MM.1S (cell line): ENCODE measurements around the gene TGFB1.
A peak's percentile ranks its signal among the peaks of the same experiment; 100 is the strongest.

Experiments
- DNase-seq: peaks from one replicate; pipeline ENCODE4 v3.0.0-alpha.2; 2015
- H2AFZ ChIP-seq: fragments of 300-600 bp; sonication (generic); 2 replicates; pipeline ENCODE4 v1.6.0; 2016; ENCODE audit warnings: antibody characterized with exemption, low read length
- H3F3A ChIP-seq: fragments of 300-600 bp; sonication (generic); 2 replicates; pipeline ENCODE4 v1.6.1; 2016; ENCODE audit warnings: mild to moderate bottlenecking, antibody characterized with exemption, low read length, moderate library complexity, mixed read lengths; ENCODE audit not compliant: insufficient read depth
- H3K27ac ChIP-seq: fragments of 300-600 bp; sonication (generic); 2 replicates; pipeline ENCODE4 v1.5.1; 2016; ENCODE audit warnings: mild to moderate bottlenecking, low read length
- H3K27me3 ChIP-seq: fragments of 300-600 bp; sonication (generic); replicated peaks from 2 replicates; pipeline ENCODE4 v1.6.0; 2016; ENCODE audit warnings: low read length; ENCODE audit not compliant: insufficient read depth
- H3K36me3 ChIP-seq: fragments of 300-600 bp; sonication (generic); replicated peaks from 2 replicates; pipeline ENCODE4 v1.6.1; 2016; ENCODE audit warnings: mild to moderate bottlenecking, low read length, mixed read lengths; ENCODE audit not compliant: insufficient read depth
- H3K4me1 ChIP-seq: fragments of 300-600 bp; sonication (generic); 2 replicates; pipeline ENCODE4 v1.6.1; 2016; ENCODE audit warnings: low read length, mixed read lengths
- H3K4me2 ChIP-seq: fragments of 300-600 bp; sonication (generic); 2 replicates; pipeline ENCODE4 v1.6.0; 2016; ENCODE audit warnings: low read depth, low read length
- H3K4me3 ChIP-seq: fragments of 300-600 bp; sonication (generic); 2 replicates; pipeline ENCODE4 v1.5.1; 2016; ENCODE audit warnings: low read length, mixed read lengths
- H3K79me2 ChIP-seq: fragments of 300-600 bp; sonication (generic); 2 replicates; pipeline ENCODE4 v1.6.1; 2016; ENCODE audit warnings: mixed run types, low read length, mixed read lengths
- H3K9ac ChIP-seq: fragments of 300-600 bp; sonication (generic); 2 replicates; pipeline ENCODE4 v1.6.1; 2016; ENCODE audit warnings: low read length, mixed read lengths
- H3K9me2 ChIP-seq: fragments of 300-600 bp; sonication (generic); replicated peaks from 2 replicates; pipeline ENCODE4 v1.6.1; 2016; ENCODE audit warnings: mild to moderate bottlenecking, low read length, mixed read lengths; ENCODE audit not compliant: insufficient read depth
- H3K9me3 ChIP-seq: fragments of 300-600 bp; sonication (generic); replicated peaks from 2 replicates; pipeline ENCODE4 v1.6.1; 2016; ENCODE audit warnings: mild to moderate bottlenecking, low read length, mixed read lengths; ENCODE audit not compliant: insufficient read depth
- H4K20me1 ChIP-seq: fragments of 300-600 bp; sonication (generic); 2 replicates; pipeline ENCODE4 v1.6.1; 2016; ENCODE audit warnings: mild to moderate bottlenecking, low read length, moderate library complexity, mixed read lengths; ENCODE audit not compliant: insufficient read depth
- EZH2 ChIP-seq: fragments of 300-600 bp; sonication (generic); optimal IDR thresholded peaks from 2 replicates; pipeline ENCODE3; 2017; ENCODE audit warnings: low read depth, mild to moderate bottlenecking, antibody characterized with exemption, low read length, mixed read lengths
- EZH2phosphoT487 ChIP-seq: fragments of 300-600 bp; sonication (generic); IDR thresholded peaks from 2 replicates; pipeline ENCODE4 v1.6.1; 2018; ENCODE audit warnings: antibody characterized with exemption, low read length
- TF ChIP-seq, protein P1 (sequence below): fragments of 300-600 bp; sonication (generic); IDR thresholded peaks from 2 replicates; pipeline ENCODE4 v1.5.1; 2016; ENCODE audit warnings: antibody characterized with exemption, low read length, mixed read lengths

Gene TGFB1

GRCh38 chr19:41307090-41307875 is 46.4 kb downstream of the TGFB1 start:
- H4K20me1 ChIP-seq = no peaks in the 10 kb centered on the region
- H3K9ac ChIP-seq = peak overlapping the region; percentile 96

GRCh38 chr19:41305927-41306793 is 47.6 kb downstream of the TGFB1 start:
- Histone ChIP-seq H3K4me3 (no peak overlapping the region), H3K36me3 (no peaks in the 10 kb centered on the region; the same call in none of the 2 replicates), H3K79me2 (peaks cover 50% of the 10 kb centered on the region), H3K9me3 (no peaks in the 10 kb centered on the region), H4K20me1 (no peaks in the 10 kb centered on the region), H3K27ac (peak overlapping the region; percentile 90), H3K9me2 (no peaks in the 10 kb centered on the region), H3F3A (peaks cover 32% of the 10 kb centered on the region), H3K4me1 (peaks cover 36% of the 10 kb centered on the region), H3K4me2 (peak overlapping the region; percentile 90; the same call in 1 of the 2 replicates), H3K27me3 (no peaks in the 10 kb centered on the region), H3K9ac (peak overlapping the region; percentile 96; the same call in 1 of the 2 replicates), H2AFZ (no peak overlapping the region)
- DNase-seq = no peak
- TF ChIP-seq EZH2 = no peak
- TF ChIP-seq, protein P1, sequence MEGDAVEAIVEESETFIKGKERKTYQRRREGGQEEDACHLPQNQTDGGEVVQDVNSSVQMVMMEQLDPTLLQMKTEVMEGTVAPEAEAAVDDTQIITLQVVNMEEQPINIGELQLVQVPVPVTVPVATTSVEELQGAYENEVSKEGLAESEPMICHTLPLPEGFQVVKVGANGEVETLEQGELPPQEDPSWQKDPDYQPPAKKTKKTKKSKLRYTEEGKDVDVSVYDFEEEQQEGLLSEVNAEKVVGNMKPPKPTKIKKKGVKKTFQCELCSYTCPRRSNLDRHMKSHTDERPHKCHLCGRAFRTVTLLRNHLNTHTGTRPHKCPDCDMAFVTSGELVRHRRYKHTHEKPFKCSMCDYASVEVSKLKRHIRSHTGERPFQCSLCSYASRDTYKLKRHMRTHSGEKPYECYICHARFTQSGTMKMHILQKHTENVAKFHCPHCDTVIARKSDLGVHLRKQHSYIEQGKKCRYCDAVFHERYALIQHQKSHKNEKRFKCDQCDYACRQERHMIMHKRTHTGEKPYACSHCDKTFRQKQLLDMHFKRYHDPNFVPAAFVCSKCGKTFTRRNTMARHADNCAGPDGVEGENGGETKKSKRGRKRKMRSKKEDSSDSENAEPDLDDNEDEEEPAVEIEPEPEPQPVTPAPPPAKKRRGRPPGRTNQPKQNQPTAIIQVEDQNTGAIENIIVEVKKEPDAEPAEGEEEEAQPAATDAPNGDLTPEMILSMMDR = no peak
- TF ChIP-seq EZH2phosphoT487 = no peak

More at GRCh38 chr19:41307090-41307875, 46.4 kb downstream of the TGFB1 start:
- H3K36me3 ChIP-seq = no peaks in the 10 kb centered on the region; the same call in 1 of the 2 replicates
- peak overlapping the region; percentile 90 for H3K27ac ChIP-seq
- no peaks in the 10 kb centered on the region for H3K9me3 ChIP-seq
- H3F3A ChIP-seq = peaks cover 32% of the 10 kb centered on the region
- peak overlapping the region; percentile 90 for H3K4me2 ChIP-seq
- H2AFZ ChIP-seq = no peak overlapping the region
- no peak for DNase-seq
- H3K4me3 ChIP-seq = no peak overlapping the region
- H3K9me2 ChIP-seq = no peaks in the 10 kb centered on the region
- no peaks in the 10 kb centered on the region for H3K27me3 ChIP-seq
- peaks cover 36% of the 10 kb centered on the region for H3K4me1 ChIP-seq
- TF ChIP-seq EZH2phosphoT487 = no peak
- no peak for TF ChIP-seq EZH2
- TF ChIP-seq, protein P1 = no peak
- peaks cover 54% of the 10 kb centered on the region for H3K79me2 ChIP-seq

DNA sequence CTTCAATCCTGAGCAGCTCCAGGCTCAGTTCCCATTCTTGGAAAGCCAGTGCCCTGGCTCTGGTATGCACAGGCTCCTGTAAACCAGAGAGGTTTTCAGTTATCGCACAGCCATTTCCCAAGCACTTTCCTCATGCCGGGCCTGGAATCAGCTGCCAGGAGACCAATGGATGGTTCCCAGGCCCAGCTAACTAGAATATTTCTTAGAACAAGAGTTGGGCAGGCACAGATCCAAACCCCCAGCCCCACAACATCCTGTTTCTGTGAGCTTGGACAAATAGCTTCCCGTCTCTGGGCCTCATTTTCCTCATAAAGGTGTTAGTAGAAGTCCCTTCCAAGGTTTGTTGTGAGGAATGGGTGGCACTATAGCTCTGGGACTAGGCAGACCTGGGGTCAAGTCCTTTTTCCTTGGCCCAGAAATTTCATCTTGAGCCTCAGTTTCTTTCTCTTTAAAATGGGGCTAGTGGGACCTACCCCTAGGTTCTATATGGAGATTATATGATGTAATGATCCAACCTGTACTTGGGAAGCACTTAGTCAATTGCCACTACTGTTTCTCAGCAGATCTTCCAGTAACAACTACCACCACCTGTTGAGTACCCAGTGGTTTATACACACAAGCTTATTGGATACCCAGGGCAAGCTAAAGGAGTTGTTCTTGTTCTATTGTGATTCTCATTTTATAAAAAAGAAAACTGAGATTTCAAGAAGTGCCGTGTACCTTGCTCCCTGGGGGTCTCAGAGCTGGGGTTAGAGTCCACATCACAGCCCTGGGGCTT is 48.8 kb downstream of the TGFB1 start:
- no peak overlapping the region for H3K27ac ChIP-seq
- no peaks in the 10 kb centered on the region for H4K20me1 ChIP-seq
- no peaks in the 10 kb centered on the region for H3K9me2 ChIP-seq
- peaks cover 32% of the 10 kb centered on the region for H3F3A ChIP-seq
- H3K79me2 ChIP-seq = peaks cover 52% of the 10 kb centered on the region
- peaks cover 36% of the 10 kb centered on the region for H3K4me1 ChIP-seq
- no peaks in the 10 kb centered on the region for H3K27me3 ChIP-seq
- H2AFZ ChIP-seq = no peak overlapping the region
- no peaks in the 10 kb centered on the region for H3K9me3 ChIP-seq
- H3K4me3 ChIP-seq = no peak overlapping the region
- no peak for DNase-seq
- H3K9ac ChIP-seq = no peak overlapping the region; the same call in 1 of the 2 replicates
- no peak overlapping the region for H3K4me2 ChIP-seq
- no peaks in the 10 kb centered on the region; the same call in none of the 2 replicates for H3K36me3 ChIP-seq
- TF ChIP-seq EZH2phosphoT487 (no peak), EZH2 (no peak)
- TF ChIP-seq, protein P1 = no peak
